GM18873 (cell line): ENCODE results near the gene MCM9.
"Not testable (repeated sequence)": the region's sequence is repeated elsewhere in the genome, so short reads cannot be mapped to it uniquely, and the experiment has no call there.

ENCODE experiments used
- ATAC-seq: cut with Tn5 transposase; IDR thresholded peaks from one replicate; pipeline ENCODE4 v1.9.1; 2021; ENCODE audit warnings: mild to moderate bottlenecking, moderate library complexity, moderate number of reproducible peaks; ENCODE audit not compliant: unreplicated experiment, low FRiP score

Gene MCM9

GRCh38 chr6:118775381-118775780 is 159.6 kb downstream of the MCM9 start:
- no peak for ATAC-seq

DNA sequence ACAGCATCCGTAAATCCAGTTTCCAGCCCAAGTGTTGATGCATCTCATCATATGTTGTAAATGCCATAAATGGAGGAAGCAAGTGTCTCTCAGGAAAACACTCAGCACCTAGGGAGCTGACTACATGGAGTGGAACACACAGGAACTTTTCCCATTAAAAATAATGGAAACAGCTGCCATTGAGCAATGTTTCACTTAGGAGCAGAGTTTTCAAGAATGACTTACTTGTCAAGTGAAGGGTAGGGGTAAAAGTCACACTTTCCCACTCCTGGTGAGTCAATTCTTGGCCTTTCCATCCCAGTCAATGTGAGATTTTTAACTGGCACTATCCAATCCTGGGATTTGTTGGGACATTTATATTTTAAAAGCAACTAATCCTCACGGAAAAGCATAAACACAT is 160.4 kb downstream of the MCM9 start:
- no peak for ATAC-seq

GRCh38 chr6:118772886-118773285 is 162.1 kb downstream of the MCM9 start:
- no peak for ATAC-seq

GRCh38 chr6:118771253-118771652 is 163.7 kb downstream of the MCM9 start:
- no peak for ATAC-seq

DNA sequence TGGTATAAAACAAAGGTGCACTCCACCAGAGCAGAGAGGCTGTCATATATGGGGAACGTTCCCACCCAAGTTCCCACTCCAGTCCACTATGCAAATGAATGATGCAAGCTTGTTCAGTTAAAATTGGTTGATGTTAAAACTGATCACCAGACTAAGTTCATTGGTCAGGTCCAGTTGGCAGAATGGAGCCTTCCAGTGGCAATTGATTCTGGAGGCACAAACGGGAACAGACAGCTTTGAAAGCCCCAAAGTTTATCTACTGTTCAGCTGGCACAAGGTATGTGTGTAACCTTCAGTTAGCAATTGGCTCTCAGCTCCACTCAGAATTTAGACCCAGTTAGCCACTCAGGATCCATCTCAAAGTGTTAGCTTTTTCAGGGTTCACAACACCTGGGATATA is 164.1 kb downstream of the MCM9 start:
- no peak for ATAC-seq

DNA sequence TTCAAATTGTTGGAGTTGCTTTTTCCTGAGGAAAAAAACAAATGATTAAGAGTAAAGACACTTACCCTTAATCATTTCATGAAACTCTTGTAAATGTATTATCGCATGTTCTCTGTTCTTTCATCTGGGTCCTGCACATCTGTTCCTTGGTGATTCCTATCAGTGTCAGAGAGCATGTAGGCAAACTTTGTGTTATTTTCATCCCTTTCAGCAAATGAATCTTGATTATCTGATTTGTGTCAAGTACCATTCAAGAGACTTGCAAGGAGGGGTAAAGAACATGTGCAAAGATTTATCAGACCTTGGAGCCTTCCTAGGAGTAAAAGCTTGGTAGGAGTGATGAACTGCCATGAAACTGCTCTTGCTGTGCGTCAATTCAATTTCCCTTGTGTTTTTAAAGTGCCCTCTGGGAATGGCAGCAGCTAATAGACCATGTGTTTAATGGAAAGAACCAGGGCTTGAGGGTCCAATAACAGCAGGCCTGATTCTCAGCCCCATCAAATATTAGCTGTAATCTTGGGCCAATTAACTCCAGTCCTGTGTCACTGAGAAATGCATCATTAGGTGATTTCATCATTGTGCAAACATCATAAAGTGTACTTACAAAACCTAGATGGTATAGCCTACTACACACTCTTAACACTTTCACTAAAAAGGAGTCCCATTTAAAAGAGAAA is 164.7 kb downstream of the MCM9 start:
- no peak for ATAC-seq

- ATAC-seq, result no peak
Measured at GRCh38 chr6:118768904-118769325, 166.0 kb downstream of the MCM9 start.

- ATAC-seq, result no peak
Measured at GRCh38 chr6:118768441-118768840, 166.5 kb downstream of the MCM9 start.

DNA sequence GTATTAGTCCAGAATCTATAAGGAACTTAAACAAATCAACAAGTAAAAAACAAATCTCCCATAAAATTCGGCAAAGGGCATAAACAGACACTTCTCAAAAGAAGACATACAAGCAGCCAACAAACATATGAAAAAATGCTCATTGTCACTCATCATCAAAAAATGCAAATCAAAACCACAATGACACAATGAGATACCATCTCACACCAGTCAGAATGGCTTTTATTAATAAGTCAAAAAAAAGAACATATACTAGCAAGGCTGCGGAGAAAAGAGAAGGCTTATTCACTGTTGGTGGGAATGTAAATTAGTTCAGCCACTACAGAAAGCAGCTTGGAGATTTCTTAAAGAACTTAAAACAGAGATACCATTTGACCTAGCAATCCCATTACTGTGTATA is 169.6 kb downstream of the MCM9 start:
- ATAC-seq, result not testable (repeated sequence)

- ATAC-seq, result no peak
Measured at GRCh38 chr6:118764766-118765165, 170.2 kb downstream of the MCM9 start.
